ENCODE results near the gene TF. TPM values are rescaled to one million over a fixed set of nuclear protein-coding genes. Genes with fewer than 3 reads are reported as not detected.

TF gene
- total RNA-seq, 1 experiment from 2014 or later, result 0.09 TPM

DNA sequence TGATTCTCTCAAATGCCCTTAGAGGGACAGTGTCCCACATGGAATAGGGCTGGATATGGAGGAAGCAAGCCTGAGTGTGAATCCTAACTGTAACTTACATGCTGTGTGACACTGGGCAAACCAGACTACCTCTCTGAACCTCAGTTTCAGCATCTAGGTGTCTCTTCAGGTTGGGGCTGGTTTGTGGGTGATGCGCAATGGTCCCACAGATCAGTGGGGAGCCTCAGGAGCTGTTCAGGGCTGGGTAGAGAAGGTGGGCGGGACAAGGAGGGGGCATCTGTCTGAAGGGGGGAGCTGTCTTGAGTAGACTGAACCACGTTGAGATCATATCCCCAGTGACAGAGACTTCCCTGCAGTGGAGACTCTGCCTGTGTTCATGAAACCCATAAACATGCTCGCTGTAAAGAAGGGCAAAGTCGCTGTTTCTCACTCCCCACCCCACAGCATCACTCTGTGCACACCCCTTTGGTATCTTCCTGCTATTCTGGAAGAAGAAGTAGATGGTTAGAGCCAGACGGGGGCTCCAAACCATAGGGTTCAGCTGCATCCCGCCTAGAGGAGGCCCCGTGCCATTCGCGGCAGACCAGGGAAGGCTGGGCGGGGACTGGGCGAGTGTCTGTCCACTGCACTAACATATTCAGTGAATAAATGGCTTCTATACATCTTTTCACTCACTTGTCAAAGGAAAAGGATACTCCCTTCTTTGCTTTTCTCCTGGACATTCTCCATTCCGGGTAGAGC, 87.9 kb downstream of the TF start:
- Histone ChIP-seq H4K91ac (ENCODE audit: insufficient read length, low read depth, low read length) (no peak overlapping the region), H3K79me2 (ENCODE audit: insufficient read depth, low read length) (no peaks in the 10 kb centered on the region), H2BK120ac (ENCODE audit: low read depth, low read length, poor library complexity, severe bottlenecking) (no peak overlapping the region), H3K18ac (ENCODE audit: insufficient read length, low read depth, low read length) (no peak overlapping the region), H3K4ac (ENCODE audit: low read depth, low read length) (no peak overlapping the region), H4K5ac (ENCODE audit: insufficient read length, low read depth, low read length) (no peak overlapping the region), H2AK5ac (ENCODE audit: insufficient read length, low read length) (no peak overlapping the region), H3K14ac (ENCODE audit: insufficient read depth, low read length) (no peak overlapping the region), H3T11ph (ENCODE audit: low read length) (no peak overlapping the region), H3K23ac (ENCODE audit: insufficient read length, low read depth, low read length) (no peak overlapping the region), H3K79me1 (ENCODE audit: insufficient read depth, low read depth, low read length, poor library complexity, severe bottlenecking) (no peaks in the 10 kb centered on the region), H3K56ac (ENCODE audit: insufficient read length, low read depth, low read length) (no peak overlapping the region), H3K4me2 (ENCODE audit: insufficient read depth, insufficient read length, low read length) (no peak overlapping the region), H4K8ac (replicated peaks; ENCODE audit: insufficient read length, low read depth, low read length) (no peak overlapping the region), H4K20me1 (ENCODE audit: control insufficient read depth, insufficient read depth, insufficient read length) (no peaks in the 10 kb centered on the region), H2AFZ (ENCODE audit: low read length) (no peak overlapping the region), H3K27me3 (ENCODE audit: insufficient read depth, low read length) (no peaks in the 10 kb centered on the region), H3K9me3 (ENCODE audit: control insufficient read depth, low read depth, low read length) (no peaks in the 10 kb centered on the region), H3K27ac (ENCODE audit: insufficient read length, low read depth, low read length) (no peak overlapping the region), H2BK12ac (ENCODE audit: insufficient read length, low read depth, low read length) (no peak overlapping the region), H3K23me2 (ENCODE audit: insufficient read length, low read depth, low read length, poor library complexity, severe bottlenecking) (no peaks in the 10 kb centered on the region), H3K4me1 (ENCODE audit: insufficient read depth, low read length) (no peaks in the 10 kb centered on the region), H2BK5ac (ENCODE audit: insufficient read length, low read length) (no peak overlapping the region), H2BK20ac (ENCODE audit: low read depth, low read length, poor library complexity, severe bottlenecking) (no peak overlapping the region), H2BK15ac (ENCODE audit: low read depth, low read length) (no peak overlapping the region), H3K9ac (ENCODE audit: extremely low read depth, insufficient read length, low read length) (no peak overlapping the region)
- 0 out of 7 replicates have a peak, but pooled peaks cover 0 to 1% (median 0%) of the 10 kb centered on the region in 3 experiments for H3K36me3 Mint-ChIP-seq (ENCODE audit: insufficient read depth in 1 of 3, low read depth in 3 of 3)
- no peaks in the 10 kb centered on the region for H3K9me3 Mint-ChIP-seq
- no peaks in the 10 kb centered on the region for H3K4me1 Mint-ChIP-seq
- H3K27ac Mint-ChIP-seq, result peak overlapping the region in 1 of 3 experiments; percentile 79; a peak in 1 of 7 replicates
- peak; percentile 3 for DNase-seq
- WGBS (ENCODE audit: extremely low coverage, insufficient read length, low lambda C conversion rate), result no CpG with 5 or more reads among the region's 13 CpGs
- TF ChIP-seq, protein P1, sequence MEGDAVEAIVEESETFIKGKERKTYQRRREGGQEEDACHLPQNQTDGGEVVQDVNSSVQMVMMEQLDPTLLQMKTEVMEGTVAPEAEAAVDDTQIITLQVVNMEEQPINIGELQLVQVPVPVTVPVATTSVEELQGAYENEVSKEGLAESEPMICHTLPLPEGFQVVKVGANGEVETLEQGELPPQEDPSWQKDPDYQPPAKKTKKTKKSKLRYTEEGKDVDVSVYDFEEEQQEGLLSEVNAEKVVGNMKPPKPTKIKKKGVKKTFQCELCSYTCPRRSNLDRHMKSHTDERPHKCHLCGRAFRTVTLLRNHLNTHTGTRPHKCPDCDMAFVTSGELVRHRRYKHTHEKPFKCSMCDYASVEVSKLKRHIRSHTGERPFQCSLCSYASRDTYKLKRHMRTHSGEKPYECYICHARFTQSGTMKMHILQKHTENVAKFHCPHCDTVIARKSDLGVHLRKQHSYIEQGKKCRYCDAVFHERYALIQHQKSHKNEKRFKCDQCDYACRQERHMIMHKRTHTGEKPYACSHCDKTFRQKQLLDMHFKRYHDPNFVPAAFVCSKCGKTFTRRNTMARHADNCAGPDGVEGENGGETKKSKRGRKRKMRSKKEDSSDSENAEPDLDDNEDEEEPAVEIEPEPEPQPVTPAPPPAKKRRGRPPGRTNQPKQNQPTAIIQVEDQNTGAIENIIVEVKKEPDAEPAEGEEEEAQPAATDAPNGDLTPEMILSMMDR (conservative IDR thresholded peaks at IDR 0.05), result no peak
- no peak overlapping the region for H3K4me3 Mint-ChIP-seq
- no peaks in the 10 kb centered on the region for H3K27me3 Mint-ChIP-seq (ENCODE audit: low read depth)

All from H9 (cell line).